Measurements from ENCODE around the gene SLC19A1.
A peak's percentile ranks its signal among the peaks of the same experiment; 100 is the strongest.

The SLC19A1 gene

GRCh38 chr21:45556645-45557615 lies 14.7 kb upstream of the SLC19A1 start:
- TF ChIP-seq CTCF (IDR thresholded peaks at IDR 0.05; ENCODE audit: low read depth, low read length), result no peak
- no peak overlapping the region for H3K4me3 ChIP-seq (ENCODE audit: low read depth, low read length)

- H3K4me3 ChIP-seq (ENCODE audit: low read depth, low read length), result no peak overlapping the region
- no peak for TF ChIP-seq CTCF (IDR thresholded peaks at IDR 0.05; ENCODE audit: low read depth, low read length)
Measured at GRCh38 chr21:45556302-45556644, 14.0 kb upstream of the SLC19A1 start.

- peak overlapping the region; percentile 49 for H3K4me3 ChIP-seq (ENCODE audit: low read depth, low read length)
- TF ChIP-seq CTCF (IDR thresholded peaks at IDR 0.05; ENCODE audit: low read depth, low read length), result peak; percentile 59
Measured at GRCh38 chr21:45555557-45556301, 13.5 kb upstream of the SLC19A1 start.

- TF ChIP-seq CTCF (IDR thresholded peaks at IDR 0.05; ENCODE audit: low read depth, low read length), result no peak
- H3K4me3 ChIP-seq (ENCODE audit: low read depth, low read length), result no peak overlapping the region; the same call in 1 of the 2 replicates
Measured at GRCh38 chr21:45555251-45555556, 13.0 kb upstream of the SLC19A1 start.

GRCh38 chr21:45554477-45555175 lies 12.4 kb upstream of the SLC19A1 start:
- peak; percentile 53 for TF ChIP-seq CTCF (IDR thresholded peaks at IDR 0.05; ENCODE audit: low read depth, low read length)
- H3K4me3 ChIP-seq (ENCODE audit: low read depth, low read length), result peak overlapping the region; percentile 68

GRCh38 chr21:45552696-45553391 lies 10.6 kb upstream of the SLC19A1 start:
- H3K4me3 ChIP-seq (ENCODE audit: low read depth, low read length), result no peak overlapping the region
- TF ChIP-seq CTCF (IDR thresholded peaks at IDR 0.05; ENCODE audit: low read depth, low read length), result no peak

Data from WI38 (cell line).